Measurements from ENCODE around the gene CFAP65. TPM values are rescaled to one million over a fixed set of nuclear protein-coding genes. Genes with fewer than 3 reads are reported as not detected.
A peak's percentile ranks its signal among the peaks of the same experiment; 100 is the strongest.

The CFAP65 gene
- total RNA-seq, 1 experiment from 2014 or later: 0.12 TPM

DNA sequence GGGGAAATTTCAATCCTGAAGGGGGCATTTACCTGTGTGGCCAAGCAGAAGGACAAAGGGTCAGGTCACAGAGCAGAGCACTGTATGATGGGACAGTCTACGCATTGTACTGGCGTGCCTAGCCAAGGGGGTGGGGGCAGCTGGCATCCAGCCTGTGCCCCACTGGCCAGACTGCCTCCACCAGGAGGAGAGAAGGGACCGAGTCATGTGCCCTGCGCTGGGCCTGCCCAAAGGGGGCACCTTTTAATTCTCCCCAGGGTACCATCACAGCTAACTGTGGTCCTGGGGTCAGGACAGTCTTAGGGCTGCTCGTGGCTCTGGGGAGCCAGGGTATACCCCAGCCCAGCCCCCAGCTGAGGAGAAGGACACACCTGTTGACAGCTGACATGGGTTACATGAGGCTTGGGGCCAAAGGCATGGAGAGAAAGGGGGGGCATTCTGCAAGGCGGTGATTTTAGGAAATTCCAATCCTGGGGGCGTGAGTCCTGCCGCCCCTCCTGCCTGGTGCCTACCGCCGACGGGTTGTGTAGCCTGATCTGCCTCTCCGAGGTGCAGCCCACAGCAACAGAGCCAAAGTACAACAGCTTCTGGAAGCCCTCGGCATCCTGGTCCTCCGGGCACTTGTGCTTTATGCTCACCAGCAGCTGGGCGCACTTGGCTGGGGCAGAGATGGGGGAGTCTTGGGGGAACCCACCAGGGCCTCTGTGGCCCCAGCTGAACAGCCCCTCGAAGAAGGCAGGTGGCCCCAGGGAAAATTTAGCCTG lies 11.0 kb downstream of the CFAP65 start:
- no peak for DNase-seq (ENCODE audit: low read depth)

DNA sequence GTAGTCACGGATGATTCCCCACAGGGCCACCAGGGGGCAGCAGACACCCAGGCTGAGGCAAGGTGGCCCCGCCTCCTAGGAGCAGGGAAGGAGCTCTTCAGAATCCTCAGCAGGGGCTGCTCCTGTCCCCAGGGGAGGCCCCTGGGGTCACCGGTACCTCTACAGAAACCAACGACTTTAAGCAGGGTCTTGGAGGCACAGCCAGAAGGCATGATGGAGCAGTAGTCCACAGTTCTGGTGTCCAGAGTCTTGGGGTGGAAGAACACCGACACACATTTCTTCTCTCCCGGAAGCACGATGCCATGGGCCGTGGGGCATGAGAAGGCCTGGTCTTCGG lies 11.5 kb downstream of the CFAP65 start:
- DNase-seq (ENCODE audit: low read depth): peak; percentile 65

DNA sequence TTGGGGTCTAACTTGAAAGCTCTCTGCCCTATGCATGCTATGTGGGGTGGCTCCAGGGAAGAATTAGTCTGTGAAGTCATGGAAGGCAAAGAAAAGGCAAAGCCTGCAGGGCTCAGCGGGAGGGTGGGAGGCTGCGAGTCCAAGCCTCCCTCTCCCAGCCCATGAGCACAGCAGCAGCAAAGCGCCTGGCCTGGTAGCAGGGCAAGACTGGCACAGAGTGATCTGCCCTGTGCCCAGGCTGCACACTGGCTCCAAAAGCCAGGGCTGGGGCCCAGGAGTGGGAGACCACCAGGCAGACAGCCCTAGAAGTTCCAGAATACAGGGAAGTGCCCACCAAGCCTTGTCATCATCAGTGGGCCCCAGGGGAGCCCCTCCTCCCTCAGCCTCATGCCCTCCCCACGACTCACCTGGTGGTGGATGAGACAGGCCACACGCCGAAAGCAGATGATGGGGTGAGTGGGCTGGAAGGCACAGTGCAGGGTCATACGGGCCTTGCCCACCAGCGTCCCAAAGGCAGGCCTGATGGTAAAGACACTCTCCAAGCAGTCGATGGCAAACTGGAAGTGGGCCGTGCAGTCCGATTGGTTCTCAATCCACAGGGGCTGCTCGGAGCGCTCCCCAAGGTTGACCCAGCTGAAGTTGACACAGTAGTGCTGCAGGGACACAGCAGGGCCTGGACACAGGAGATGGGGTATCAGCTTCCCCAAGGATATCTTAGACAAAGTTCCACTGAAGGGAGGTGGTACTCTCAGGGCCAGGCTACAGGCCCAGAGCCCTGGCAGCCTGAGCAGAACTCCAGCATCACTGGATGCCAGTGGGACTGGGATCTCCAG lies 12.1 kb downstream of the CFAP65 start:
- DNase-seq (ENCODE audit: low read depth): no peak

DNA sequence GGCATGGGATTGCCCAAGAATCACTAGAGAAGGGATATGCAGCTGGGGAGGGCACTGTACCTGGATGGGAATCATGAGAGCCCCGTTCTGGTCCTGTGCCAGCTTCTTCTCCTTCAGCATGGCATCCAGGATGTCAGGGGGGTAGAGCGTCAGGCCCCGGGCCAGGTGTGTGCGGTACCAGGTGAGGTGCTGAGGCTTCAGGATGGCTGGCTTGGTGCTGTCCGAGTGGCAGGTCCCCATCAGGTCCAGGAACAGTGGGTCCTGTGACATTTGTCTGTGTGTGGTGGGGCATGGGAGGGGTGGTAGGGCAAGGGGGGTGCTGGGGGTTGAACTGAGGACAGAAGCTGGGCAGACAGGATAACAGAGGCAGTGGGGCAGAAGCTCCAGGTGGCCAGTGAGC lies 13.2 kb downstream of the CFAP65 start:
- DNase-seq (ENCODE audit: low read depth): no peak

DNA sequence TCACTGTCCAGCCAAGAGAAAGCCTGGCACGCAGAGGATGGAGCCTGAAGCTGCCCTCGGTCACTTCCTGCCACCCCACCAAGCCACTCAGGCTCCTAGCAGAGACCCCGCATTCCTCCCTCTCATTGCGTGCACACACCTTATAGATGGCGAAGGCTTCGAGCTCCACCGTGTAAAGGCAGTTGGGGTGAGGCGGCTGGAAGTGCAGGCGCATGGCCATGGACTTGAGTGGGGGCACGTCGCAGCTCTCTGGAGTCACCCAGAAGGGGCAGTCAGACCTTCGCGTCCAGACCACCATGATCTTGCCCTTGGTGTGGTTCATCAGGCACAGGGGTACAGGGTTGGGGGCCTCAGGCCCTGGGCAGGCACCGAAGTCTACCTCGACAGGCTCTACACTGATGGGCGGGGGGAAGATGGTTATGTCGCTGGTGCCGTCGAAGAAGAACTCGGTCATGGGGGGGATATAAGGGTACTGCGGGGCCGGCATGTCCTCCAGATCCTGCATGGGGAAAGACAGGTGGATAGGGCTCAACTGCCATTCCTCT lies 13.7 kb downstream of the CFAP65 start:
- no peak for DNase-seq (ENCODE audit: low read depth)

DNA sequence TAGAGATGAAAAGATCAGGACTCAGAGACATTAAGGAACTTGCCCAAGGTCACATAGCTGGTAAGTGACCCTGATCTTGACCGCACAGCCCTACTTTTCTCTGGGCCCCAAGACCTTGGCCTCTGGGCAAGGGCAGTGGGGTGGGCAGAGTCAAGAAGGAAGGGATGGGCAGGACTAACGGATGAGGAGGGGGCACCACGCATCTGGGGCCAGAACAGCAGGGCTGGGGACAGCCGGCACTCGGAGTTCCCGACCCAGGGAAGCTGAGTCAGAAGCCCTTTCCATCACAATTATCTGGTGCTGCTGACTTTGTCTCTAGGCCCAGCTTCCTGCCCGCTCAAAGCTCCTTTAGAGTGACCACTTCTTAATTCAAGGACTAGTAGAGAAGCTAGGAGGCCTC lies 14.4 kb downstream of the CFAP65 start:
- DNase-seq (ENCODE audit: low read depth): no peak

DNA sequence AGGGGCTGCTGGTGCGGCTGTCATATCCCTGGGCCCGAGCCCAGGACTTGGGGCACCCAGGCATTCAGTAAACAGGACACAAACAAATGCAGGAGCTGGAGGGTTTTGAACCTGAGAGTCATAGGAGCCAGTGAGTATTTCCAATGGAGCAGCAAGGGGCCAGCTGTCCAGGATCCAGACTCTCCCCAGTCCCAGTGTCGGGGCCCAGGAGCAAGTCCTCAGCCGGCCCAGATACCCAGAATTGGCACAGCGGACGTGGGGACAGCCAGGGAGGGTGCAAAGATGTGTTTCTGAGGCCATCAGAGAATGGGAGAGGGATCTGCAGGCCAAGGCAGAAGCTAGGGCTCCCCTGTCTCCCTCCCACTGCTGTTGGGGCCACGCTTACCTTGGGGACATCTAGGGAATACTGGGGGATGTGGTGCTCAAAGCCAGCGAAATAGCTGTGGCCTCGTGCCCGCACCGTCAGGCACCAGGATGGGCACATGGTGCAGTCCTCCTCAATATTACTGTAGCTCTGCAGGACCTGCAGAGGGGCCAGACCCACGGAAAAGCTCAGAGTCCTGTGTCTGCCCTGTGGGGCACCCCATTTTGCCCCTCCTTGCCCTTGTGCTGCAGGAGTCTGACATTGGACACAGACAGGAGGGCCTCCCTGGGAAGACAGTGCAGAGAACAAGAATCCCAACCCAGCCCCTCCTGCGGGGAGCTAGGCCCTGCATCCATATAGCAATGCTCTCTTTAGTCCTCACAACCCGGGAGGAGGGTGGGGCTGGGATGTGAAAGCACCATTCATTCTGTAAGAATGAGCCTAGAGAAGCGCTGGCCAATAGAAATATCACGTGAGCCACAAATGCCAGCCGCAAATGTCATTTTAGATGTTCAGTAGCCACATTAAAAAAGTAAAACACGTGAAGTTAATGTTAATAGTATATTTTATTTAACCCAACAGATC lies 15.4 kb downstream of the CFAP65 start:
- DNase-seq (ENCODE audit: low read depth): peak; percentile 14

DNA sequence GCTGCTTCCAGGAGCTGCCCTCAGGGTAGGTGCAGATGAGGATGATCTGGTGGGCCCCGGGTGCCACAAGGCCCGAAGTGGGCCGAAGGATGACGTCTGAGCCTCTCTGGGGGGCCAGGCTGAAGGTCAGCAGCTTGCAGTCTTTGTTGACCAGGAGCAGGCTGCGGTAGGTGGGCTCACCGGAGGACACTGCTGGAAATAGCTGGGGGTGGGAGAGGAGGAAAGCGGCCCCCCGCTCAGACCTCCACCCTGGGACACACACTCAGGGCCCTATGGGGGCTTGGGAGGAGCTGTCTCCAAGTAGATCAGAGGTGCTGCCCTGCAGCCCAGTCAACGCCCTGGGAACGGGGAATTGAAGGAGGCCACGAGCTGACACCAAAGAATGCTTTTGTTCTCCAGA lies 17.3 kb downstream of the CFAP65 start:
- no peak for DNase-seq (ENCODE audit: low read depth)

DNA sequence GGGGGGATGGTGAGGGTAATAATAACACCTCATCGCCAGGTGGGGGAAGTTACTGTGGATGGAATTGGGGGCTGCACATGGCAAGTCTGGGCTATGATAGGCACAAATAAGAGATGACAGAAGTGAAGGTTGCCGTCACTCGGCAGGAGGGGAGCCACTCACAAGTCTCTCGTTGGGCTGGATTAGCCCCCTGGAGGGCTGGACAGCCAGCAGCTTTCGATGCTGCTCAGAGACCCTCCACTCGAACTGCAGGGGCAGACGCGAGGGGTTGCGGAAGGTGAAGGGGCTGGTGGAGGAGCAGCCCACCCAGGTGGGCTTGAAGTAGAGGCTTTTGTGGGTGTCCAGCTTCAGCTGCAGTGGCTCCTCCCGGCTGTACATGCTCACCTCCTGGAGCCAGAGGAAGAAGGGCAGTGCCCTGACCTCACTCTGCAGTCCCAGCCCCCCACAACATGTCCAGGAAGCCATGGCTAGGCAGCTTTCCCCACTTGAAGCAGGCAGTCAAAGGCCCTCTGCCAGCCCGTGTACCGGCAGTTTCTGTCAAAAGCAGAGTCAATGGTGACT lies 18.2 kb downstream of the CFAP65 start:
- DNase-seq (ENCODE audit: low read depth): no peak

DNA sequence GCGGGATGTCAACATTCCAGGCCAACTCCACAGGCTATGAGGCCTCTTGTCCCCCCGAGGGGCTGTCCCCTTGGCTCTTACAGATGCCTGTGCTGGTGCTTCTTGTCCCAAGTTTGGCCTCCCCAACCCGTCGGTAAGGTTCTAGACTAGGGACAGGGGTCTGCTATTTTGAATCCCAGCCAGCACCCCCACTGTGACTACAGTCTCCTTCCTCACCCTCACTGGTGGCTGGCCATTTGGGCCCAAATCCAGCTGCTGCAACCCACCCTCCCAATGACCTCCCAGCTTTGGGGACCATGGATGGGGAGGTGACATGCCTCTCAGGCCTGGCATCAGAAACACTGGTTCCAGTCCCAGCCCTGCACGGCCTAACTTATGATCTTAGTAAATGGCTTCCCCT lies 18.7 kb downstream of the CFAP65 start:
- no peak for DNase-seq (ENCODE audit: low read depth)

DNA sequence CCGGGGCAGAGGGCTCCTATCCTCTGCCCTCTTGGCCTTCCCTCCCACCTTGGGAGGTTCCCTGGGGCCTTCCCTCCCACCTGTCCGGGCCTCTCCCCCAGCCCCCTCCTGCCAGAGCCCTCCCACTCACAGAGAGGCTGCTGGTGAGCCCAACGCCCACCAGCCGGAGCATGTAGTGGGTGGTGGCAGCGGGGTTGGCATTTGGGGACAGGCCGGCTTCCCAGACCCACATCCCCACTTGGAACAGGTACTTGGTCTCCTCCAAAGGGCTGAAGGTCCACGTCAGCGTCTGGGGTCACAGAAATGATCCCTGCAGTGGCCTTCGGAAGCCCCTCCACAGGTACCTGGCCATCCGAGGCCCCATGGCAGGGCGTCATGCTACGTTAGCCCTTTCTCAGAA lies 19.3 kb downstream of the CFAP65 start:
- DNase-seq (ENCODE audit: low read depth): no peak

DNA sequence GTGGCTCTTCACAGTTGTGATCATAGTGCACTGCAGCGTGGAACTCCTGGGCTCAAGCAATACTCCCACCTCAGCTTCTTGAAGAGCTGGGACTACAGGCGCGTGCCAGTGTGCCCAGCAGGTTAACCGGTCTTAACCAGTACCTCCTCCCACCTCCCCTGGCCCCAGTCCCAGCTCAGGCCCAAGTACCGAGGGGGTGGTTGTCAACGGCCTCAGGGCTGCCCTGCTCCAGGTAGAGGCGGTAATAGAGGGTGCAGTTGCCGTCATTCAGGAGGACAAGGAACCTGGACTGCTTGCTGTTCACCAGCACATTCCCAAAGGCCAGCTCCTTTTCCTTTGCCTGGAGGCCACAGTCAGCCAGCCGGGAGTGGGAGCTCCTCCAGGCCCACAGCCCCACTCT lies 19.7 kb downstream of the CFAP65 start:
- no peak for DNase-seq (ENCODE audit: low read depth)

DNA sequence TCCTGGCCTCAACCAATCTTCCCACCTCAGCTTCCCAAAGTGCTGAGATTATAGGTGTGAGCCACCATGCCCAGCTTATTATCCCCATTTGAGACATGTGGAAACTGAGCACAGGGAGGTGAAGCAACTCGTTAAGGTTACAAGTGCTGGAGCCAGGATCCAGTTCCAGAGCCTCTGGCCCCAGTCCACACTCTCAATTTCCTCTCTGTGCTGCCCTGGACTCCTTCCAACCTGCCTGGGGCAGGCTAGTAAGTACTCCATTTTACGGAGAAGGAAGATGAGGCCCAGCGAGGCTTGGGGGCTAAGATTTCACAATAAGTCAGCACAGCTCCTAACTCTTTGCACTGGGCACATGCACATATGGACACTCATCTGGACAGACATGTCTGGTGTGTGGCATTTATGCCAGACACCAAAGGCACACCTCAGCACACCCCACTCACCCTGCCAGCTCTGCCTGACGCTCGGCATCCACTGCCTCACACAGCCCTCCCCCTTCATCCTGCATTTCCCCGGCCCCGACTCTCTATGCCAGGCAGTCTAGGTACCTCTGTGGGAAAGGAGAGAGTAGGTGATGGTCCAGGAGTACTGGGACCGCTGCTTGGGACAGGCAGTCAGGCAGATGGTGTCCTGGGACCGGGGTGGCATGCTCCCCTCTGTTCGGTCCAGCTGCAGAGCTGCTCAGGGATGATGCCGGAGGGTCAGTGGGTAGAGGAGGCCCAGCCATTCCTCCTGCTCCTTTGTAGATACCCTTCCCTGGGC lies 20.5 kb downstream of the CFAP65 start:
- peak; percentile 34 for DNase-seq (ENCODE audit: low read depth)

DNA sequence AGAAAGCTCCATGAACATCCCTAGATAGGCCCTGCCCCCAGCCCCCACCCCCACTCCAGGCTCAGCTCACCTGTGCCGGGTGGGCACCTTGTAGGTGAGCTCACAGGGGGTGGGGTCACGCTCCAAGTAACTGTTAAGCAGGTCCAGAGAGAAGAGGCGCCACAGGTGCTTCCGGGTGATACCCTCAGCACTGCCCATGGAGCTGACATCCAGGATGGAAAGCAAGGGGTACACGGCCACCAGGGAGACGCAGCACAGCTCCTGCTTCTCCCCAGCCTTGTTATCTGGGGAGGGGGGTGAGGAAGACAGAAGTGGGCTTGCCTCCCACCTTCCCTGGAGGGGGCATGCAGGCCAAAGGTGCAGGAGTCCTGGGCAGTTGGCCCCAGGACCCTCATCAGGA lies 21.9 kb downstream of the CFAP65 start:
- DNase-seq (ENCODE audit: low read depth): no peak

DNA sequence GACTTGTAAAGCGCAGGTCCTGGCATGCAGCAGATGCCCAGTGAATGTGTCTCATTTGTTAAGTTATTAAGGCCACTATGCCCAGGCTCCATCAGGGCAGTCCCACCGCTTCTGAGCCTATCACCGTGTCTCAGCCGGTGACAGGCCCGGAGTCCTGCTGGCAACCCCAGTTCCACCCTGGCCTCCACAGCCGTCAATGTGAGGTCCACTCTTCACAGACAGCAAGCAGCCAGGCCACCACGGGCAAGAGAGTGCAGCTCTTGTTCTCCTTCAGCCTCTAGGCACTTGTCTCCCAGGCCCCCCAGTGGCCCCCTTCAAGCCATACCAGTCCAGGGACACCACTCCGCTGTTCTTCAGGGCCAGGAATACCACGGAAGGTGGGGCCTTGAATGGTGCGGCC lies 22.6 kb downstream of the CFAP65 start:
- DNase-seq (ENCODE audit: low read depth): no peak

DNA sequence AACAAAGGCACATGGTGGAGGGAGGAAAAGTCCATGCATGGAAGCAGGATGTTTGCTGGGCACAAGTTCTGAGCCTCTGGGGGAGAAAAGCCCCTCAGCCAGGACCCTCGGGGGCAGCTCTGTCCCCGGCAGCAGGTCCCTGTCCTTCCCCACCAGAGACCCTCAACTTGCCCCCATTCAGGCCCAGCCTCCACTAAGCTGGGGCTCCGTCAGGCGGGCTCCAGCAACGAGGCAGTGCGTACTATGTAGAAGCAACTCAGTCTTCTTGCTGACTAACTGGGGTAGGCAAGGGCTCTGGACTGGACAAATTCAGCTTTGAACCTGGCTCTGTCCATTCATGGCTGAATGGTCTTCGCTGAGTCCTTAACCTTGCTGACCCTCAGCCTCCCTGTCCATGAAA lies 23.0 kb downstream of the CFAP65 start:
- DNase-seq (ENCODE audit: low read depth): no peak

DNA sequence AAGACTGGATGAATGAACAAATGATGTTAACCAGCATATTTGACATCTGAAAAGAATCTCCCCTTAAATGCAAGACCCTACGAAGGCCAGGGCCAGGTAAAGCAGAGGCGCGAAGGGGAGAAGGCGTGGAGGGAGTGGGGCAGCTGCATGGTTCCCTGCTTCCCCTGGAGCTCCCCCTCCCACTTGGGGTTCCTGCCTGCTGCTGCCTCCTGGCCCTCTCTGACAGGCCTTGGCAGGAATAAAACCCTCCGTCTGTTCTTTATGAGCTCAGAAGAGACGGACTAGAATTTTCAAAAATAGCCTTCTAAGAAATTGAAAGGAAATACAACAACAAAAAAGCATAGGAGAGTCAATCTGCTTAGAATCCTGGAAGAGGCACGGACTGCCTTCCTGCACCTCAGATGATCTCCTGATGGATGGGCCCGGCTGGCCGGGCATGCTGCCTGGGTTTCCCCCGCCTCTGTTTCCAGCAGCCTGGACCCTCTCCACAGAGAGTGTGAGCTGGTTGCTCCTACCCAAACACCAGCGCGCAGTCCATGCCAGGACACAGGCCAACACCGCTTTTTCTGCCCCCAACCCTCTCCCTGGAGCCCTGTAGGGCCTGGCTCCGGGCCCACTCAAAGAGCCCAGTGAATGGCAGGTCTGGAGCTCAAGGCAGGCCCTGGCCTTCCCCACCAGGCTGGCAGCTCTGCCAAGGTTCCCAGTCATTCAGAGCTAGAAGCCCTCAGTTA lies 23.9 kb downstream of the CFAP65 start:
- DNase-seq (ENCODE audit: low read depth): no peak

DNA sequence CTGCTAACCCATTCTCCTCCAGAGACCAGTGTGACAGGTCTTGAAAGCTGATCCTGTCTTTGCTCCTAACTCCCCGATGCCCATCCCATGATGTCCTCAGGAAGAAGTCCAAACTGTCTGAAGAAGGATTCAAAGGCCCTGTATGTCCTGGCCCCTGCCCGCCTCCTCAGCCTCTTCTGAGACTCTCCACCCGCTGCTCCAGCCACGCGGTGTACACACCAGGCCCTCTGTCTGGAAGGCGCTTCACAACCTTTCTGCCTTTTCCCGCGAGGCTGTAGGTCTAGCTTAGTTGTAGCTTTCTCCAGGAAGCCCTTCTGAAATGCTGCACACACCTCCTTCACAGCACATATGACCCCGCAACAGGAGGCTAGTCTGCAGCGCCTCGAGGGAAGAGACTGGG lies 24.6 kb downstream of the CFAP65 start:
- DNase-seq (ENCODE audit: low read depth): no peak

DNA sequence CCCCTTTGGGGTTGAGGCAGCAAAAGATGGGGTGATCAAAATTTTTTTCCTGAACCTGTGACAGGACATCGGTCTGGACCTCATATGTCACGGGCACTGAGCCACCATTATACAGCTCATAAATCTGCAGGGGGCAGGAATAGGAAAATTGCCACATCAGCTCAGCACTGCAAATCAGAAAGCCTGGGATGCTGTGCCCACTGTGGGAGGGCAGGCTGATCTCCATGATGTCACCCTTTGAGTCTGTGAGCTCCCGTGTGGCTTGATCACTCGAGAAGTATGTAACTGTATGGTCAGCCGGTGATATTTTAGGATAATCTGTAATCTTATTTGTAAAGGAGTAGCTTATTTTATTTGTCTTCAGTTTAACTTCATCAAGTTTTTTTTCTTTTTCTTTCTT lies 30.4 kb downstream of the CFAP65 start:
- DNase-seq (ENCODE audit: low read depth): no peak

DNA sequence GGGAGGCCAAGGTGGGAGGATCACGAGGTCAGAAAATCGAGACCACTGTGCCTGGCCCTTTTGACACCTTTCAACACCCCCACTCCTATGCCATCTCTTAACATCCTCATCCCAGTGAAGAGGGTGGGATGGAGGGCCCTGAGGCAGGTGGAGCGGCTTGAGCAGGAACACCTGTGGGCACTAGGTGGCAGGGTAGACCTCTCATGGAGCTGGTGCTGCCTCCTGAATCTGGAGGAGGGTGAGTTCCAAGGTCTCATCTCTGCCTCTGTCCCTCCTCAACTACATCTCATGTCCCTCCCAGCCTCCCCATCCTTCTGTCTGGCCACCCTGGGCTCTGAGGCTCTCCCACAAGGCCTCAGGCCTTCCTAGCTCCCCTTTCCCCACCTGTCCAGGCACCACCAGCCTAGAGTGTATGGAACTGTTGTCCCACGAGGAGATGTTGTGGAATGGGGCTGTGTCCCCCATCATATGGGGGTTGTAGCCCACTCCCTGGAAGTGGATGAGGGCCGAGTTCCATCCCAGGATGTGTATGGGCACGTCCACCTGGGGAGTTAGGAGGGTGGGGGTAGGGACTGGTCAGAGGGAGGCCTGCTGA lies 31.1 kb downstream of the CFAP65 start:
- DNase-seq (ENCODE audit: low read depth): no peak
